Ovary (tissue), 9 donors: ENCODE results near the gene ZNF75A. TPM values are rescaled to one million over a fixed set of nuclear protein-coding genes. Genes with fewer than 3 reads are reported as not detected.

Experiments used
- DNase-seq, 5 donors: peaks; one replicate each; pipeline ENCODE4 v3.0.0-alpha.2; 2019 to 2020
- H3K27ac ChIP-seq, 2 donors: fragments of 200-600 bp; one replicate each; pipeline versions ENCODE4 v1.5.1 to v1.8.0; 2019 to 2022
- H3K27me3 ChIP-seq: fragments of 200-600 bp; one replicate; pipeline ENCODE4 v1.8.0; 2022
- H3K36me3 ChIP-seq: fragments of 200-600 bp; sonication (generic); one replicate; pipeline ENCODE4 v1.5.1; 2019
- H3K4me1 ChIP-seq: one replicate; pipeline ENCODE4 v1.8.1; 2013; ENCODE audit warnings: mild to moderate bottlenecking, moderate library complexity; ENCODE audit not compliant: insufficient read depth
- H3K4me3 ChIP-seq: fragments of 200-600 bp; sonication (generic); one replicate; pipeline ENCODE4 v1.5.1; 2017
- H3K9me3 ChIP-seq, 2 donors: fragments of 200-600 bp in 1 of 2; sonication (generic) in 1 of 2; one replicate each; pipeline versions ENCODE4 v1.5.1 to v1.8.1; 2013 to 2019; ENCODE audit warnings: mild to moderate bottlenecking in 1 of 2, moderate library complexity in 1 of 2
- CTCF ChIP-seq, 3 donors: fragments of 450-650 bp in 2 of 3; fragments of 200-600 bp in 1 of 3; IDR thresholded peaks; one replicate each; pipeline versions ENCODE4 v1.5.1 to v1.8.0; 2016 to 2022; ENCODE audit warnings: antibody characterized with exemption in 3 of 3, mild to moderate bottlenecking in 1 of 3
- EP300 ChIP-seq: sonication (generic); formaldehyde crosslinking; IDR thresholded peaks from one replicate; pipeline ENCODE4 v1.6.1; 2017; ENCODE audit warnings: antibody characterized with exemption
- POLR2A ChIP-seq: fragments of 450-650 bp; IDR thresholded peaks from one replicate; pipeline ENCODE4 v1.6.1; 2017; ENCODE audit warnings: antibody characterized with exemption, mild to moderate bottlenecking, moderate library complexity
- WGBS, 3 donors: extraction: QIAGEN DNeasy Blood & Tissue Kit in 1 of 3; methylation state at CpG; one replicate each; pipeline versions ENCODE4 v1.1.5 to v1.1.7; 2013 to 2017; 5-methylcytosine and 5-hydroxymethylcytosine counted together
- intact Hi-C, 4 donors: fragments of 100-400 bp; cut with DNase I; formaldehyde crosslinking; loops; one replicate each; pipeline versions ENCODE4 v1.11.0 to v1.15.1; 2022 to 2023
- polyA plus RNA-seq, 2 donors: library from polyadenylated mRNA; stranded (reverse); fragments of 200-250 nt in 1 of 2; fragments of 350-450 nt in 1 of 2; fragmentation: Illumina TruSeq in 1 of 2; extraction: RNeasy Lipid Tissue Mini Kit (QIAGEN cat#74804) in 1 of 2; gene quantifications; one replicate each; pipeline ENCODE4 v1.2.3, GENCODE V29; 2013 to 2014
- total RNA-seq, 7 donors: library from RNA; depleted of rRNA in 2 of 7; stranded (reverse); fragments of >200 nt in 2 of 7; fragmentation: NEBNext Ultra II Directional in 3 of 7; extraction: Animal tissue kit (Norgen Biotek cat#: 25700) in 3 of 7; gene quantifications; one replicate each; pipeline versions ENCODE4 v1.1.0 to v1.2.4, GENCODE V29; 2016 to 2023
- donor health status: DM: no; HTN: no; CAD: no; lungs with moderate emphysema.
- donor health status: DM: no; HTN: no; CAD: no.
- donor health status: Bipolar disorder and iron deficiency.
- donor health status: DM: yes; HTN: yes; CAD: no.
- donor health status: DM: no; HTN: no; CAD: no.
- donor health status: DM: yes; HTN: yes; CAD: no.

The ZNF75A gene
- total and polyA plus RNA-seq, 9 donors = 17.5 to 50.1 (median 33.3) TPM

- Histone ChIP-seq H3K4me3 (no peak overlapping the region), H3K9me3 (no peaks in the 10 kb centered on the region), H3K36me3 (no peaks in the 10 kb centered on the region), H3K27ac (no peak overlapping the region), H3K4me1 (no peaks in the 10 kb centered on the region), H3K27me3 (no peaks in the 10 kb centered on the region)
- 0 to 28% (median 11%) methylated on average over 1 of the region's 1 CpG for WGBS, 3 donors
- TF ChIP-seq CTCF (IDR thresholded peaks at IDR 0.05) (no peak), EP300 (no peak), POLR2A (no peak)
- DNase-seq = no peak
- intact Hi-C loops = no loop called here
Observed at GRCh38 chr16:3358871-3359270, 53.6 kb downstream of the ZNF75A start.

GRCh38 chr16:3362931-3363330 lies 57.6 kb downstream of the ZNF75A start:
- H3K9me3 ChIP-seq = no peaks in the 10 kb centered on the region
- H3K4me1 ChIP-seq = no peaks in the 10 kb centered on the region
- H3K36me3 ChIP-seq = no peaks in the 10 kb centered on the region
- intact Hi-C loops = no loop called here
- no peak overlapping the region for H3K27ac ChIP-seq
- no peaks in the 10 kb centered on the region for H3K27me3 ChIP-seq
- DNase-seq = no peak
- H3K4me3 ChIP-seq = no peak overlapping the region
- TF ChIP-seq EP300 (no peak), POLR2A (no peak), CTCF (IDR thresholded peaks at IDR 0.05) (no peak)

GRCh38 chr16:3363793-3364192 lies 58.5 kb downstream of the ZNF75A start:
- H3K27me3 ChIP-seq = no peaks in the 10 kb centered on the region
- 90 to 97% (median 92%) methylated on average over 7 of the region's 7 CpGs for WGBS, 3 donors
- no peak overlapping the region for H3K4me3 ChIP-seq
- H3K4me1 ChIP-seq = no peaks in the 10 kb centered on the region
- no peak for TF ChIP-seq EP300
- TF ChIP-seq POLR2A = no peak
- TF ChIP-seq CTCF (IDR thresholded peaks at IDR 0.05) = no peak
- H3K27ac ChIP-seq = no peak overlapping the region
- H3K36me3 ChIP-seq = no peaks in the 10 kb centered on the region
- DNase-seq = no peak
- intact Hi-C loops = no loop called here
- no peaks in the 10 kb centered on the region for H3K9me3 ChIP-seq

- TF ChIP-seq EP300 = no peak
- peak; percentile 59 for TF ChIP-seq POLR2A
- TF ChIP-seq CTCF (IDR thresholded peaks at IDR 0.05) = peak in 1 of 3 donors; percentile 8
- Histone ChIP-seq H3K27me3 (no peaks in the 10 kb centered on the region), H3K4me1 (no peaks in the 10 kb centered on the region), H3K27ac (peak overlapping the region in 1 of 2 donors; percentile 91), H3K4me3 (peak overlapping the region; percentile 38), H3K9me3 (no peaks in the 10 kb centered on the region), H3K36me3 (no peaks in the 10 kb centered on the region)
- 8 to 19% (median 19%) methylated on average over 42 of the region's 42 CpGs for whole genome bisulfite sequencing, 3 donors
- intact Hi-C loops = no loop called here
- peak; percentile 90 to 93 (median 90) for DNase-seq
Observed at GRCh38 chr16:3364774-3365427, 59.6 kb downstream of the ZNF75A start.

Other genes starting within 250 kb of the ZNF75A start
- 10 to 100 TPM in 4 of 7 donors, 1 to 10 TPM in 3; 3.8 to 24.7 (median 10.6) TPM for gene IL32, start 239.9 kb upstream of the ZNF75A start, total RNA-seq
- gene IL32, start 239.9 kb upstream of the ZNF75A start, polyA plus RNA-seq = 10 to 100 TPM; 23.9 to 54.9 TPM
- gene ZSCAN10, start 206.2 kb upstream of the ZNF75A start, total RNA-seq = under 1 TPM in 2 of 7 donors, not detected in 5; 0.47 to 0.69 TPM
- gene ZSCAN10, start 206.2 kb upstream of the ZNF75A start, polyA plus RNA-seq = under 1 TPM in 1 of 2 donors, not detected in 1; 0.06 TPM
- 10 to 100 TPM; 10.7 to 16.3 (median 15.6) TPM for gene ZNF205, start 192.9 kb upstream of the ZNF75A start, total RNA-seq
- 10 to 100 TPM in 1 of 2 donors, 1 to 10 TPM in 1; 3.0 to 22.1 TPM for gene ZNF205, start 192.9 kb upstream of the ZNF75A start, polyA plus RNA-seq
- 10 to 100 TPM in 5 of 7 donors, 1 to 10 TPM in 2; 4.7 to 18.9 (median 12.2) TPM for gene ZNF213, start 170.5 kb upstream of the ZNF75A start, total RNA-seq
- 10 to 100 TPM in 1 of 2 donors, under 1 TPM in 1; 0.95 to 10.7 TPM for gene ZNF213, start 170.5 kb upstream of the ZNF75A start, polyA plus RNA-seq
- gene OR1F1, start 117.3 kb upstream of the ZNF75A start, total RNA-seq = not detected
- gene OR1F1, start 117.3 kb upstream of the ZNF75A start, polyA plus RNA-seq = not detected
- 1 to 10 TPM; 7.3 to 9.2 (median 7.5) TPM for gene ZNF200, start 70.3 kb upstream of the ZNF75A start, total RNA-seq
- 1 to 10 TPM; 4.8 to 8.3 TPM for gene ZNF200, start 70.3 kb upstream of the ZNF75A start, polyA plus RNA-seq
- under 1 TPM; 0.20 to 0.84 (median 0.46) TPM for gene MEFV, start 48.9 kb upstream of the ZNF75A start, total RNA-seq
- under 1 TPM; 0.11 to 0.53 TPM for gene MEFV, start 48.9 kb upstream of the ZNF75A start, polyA plus RNA-seq
- 10 to 100 TPM; 32.1 to 46.1 (median 35.8) TPM for gene ZNF263, start 22.0 kb upstream of the ZNF75A start, total RNA-seq
- gene ZNF263, start 22.0 kb upstream of the ZNF75A start, polyA plus RNA-seq = 10 to 100 TPM; 31.2 to 33.2 TPM
- 10 to 100 TPM in 5 of 7 donors, 1 to 10 TPM in 2; 5.2 to 16.1 (median 13.7) TPM for gene TIGD7, start 67 bp upstream of the ZNF75A start, total RNA-seq
- 10 to 100 TPM; 10.8 to 10.9 TPM for gene TIGD7, start 67 bp upstream of the ZNF75A start, polyA plus RNA-seq
- gene OR2C1, start 50.4 kb downstream of the ZNF75A start, total RNA-seq = under 1 TPM in 6 of 7 donors, not detected in 1; 0.20 to 0.50 (median 0.33) TPM
- gene OR2C1, start 50.4 kb downstream of the ZNF75A start, polyA plus RNA-seq = under 1 TPM; 0.06 to 0.30 TPM
- gene ZSCAN32, start 95.5 kb downstream of the ZNF75A start, total RNA-seq = 10 to 100 TPM in 1 of 7 donors, 1 to 10 TPM in 6; 8.0 to 11.9 (median 8.9) TPM
- gene ZSCAN32, start 95.5 kb downstream of the ZNF75A start, polyA plus RNA-seq = 10 to 100 TPM in 1 of 2 donors, 1 to 10 TPM in 1; 8.8 to 15.4 TPM
- 10 to 100 TPM; 10.5 to 17.4 (median 15.1) TPM for gene ZNF174, start 95.7 kb downstream of the ZNF75A start, total RNA-seq
- gene ZNF174, start 95.7 kb downstream of the ZNF75A start, polyA plus RNA-seq = 10 to 100 TPM; 10.9 to 22.2 TPM
- gene ZNF597, start 138.0 kb downstream of the ZNF75A start, total RNA-seq = 1 to 10 TPM; 1.8 to 3.8 (median 3.0) TPM
- gene ZNF597, start 138.0 kb downstream of the ZNF75A start, polyA plus RNA-seq = 1 to 10 TPM; 1.6 to 3.8 TPM
- 10 to 100 TPM; 16.6 to 46.4 (median 40.8) TPM for gene NAA60, start 138.2 kb downstream of the ZNF75A start, total RNA-seq
- gene NAA60, start 138.2 kb downstream of the ZNF75A start, polyA plus RNA-seq = 100 to 1,000 TPM in 1 of 2 donors, 10 to 100 TPM in 1; 33.1 to 106 TPM
- gene C16orf90, start 190.0 kb downstream of the ZNF75A start, total RNA-seq = not detected
- not detected for gene C16orf90, start 190.0 kb downstream of the ZNF75A start, polyA plus RNA-seq
- 10 to 100 TPM; 21.1 to 43.4 (median 37.5) TPM for gene CLUAP1, start 195.5 kb downstream of the ZNF75A start, total RNA-seq
- gene CLUAP1, start 195.5 kb downstream of the ZNF75A start, polyA plus RNA-seq = 10 to 100 TPM; 20.0 to 51.8 TPM